A549 (cell line): ENCODE results near the gene ANKMY2. TPM values are rescaled to one million over a fixed set of nuclear protein-coding genes. Genes with fewer than 3 reads are reported as not detected.

ENCODE experiments used
- ATAC-seq, 2 experiments: fragments of 200-7000 bp in 1 of 2; fragments of >200 bp in 1 of 2; cut with Nextera tagmentation in 1 of 2; cut with Tn5 transposase in 1 of 2; 3 replicates each; pipeline versions ENCODE4 v1.8.0 to v1.9.1; 2018 to 2020; ENCODE audit warnings: mild to moderate bottlenecking in 1 of 2, moderate library complexity in 1 of 2
- CTCF ChIA-PET: fragments of 300-600 bp; sonication (Branson Sonifier 250); formaldehyde crosslinking; extraction: SDS; loops from one replicate; lab custom pipeline; 2021; ENCODE audit warnings: antibody characterized with exemption, inconsistent platforms; lab: Yijun Ruan, JAX
- POLR2A ChIA-PET: fragments of 350-600 bp; formaldehyde crosslinking; extraction: SDS; loops from one replicate; lab custom pipeline; 2021; ENCODE audit warnings: antibody characterized with exemption, inconsistent platforms; lab: Yijun Ruan, JAX
- DNase-seq, 2 experiments: peaks; one replicate each; pipeline versions ENCODE4 v3.0.0 to v3.0.0-alpha.2; 2011 to 2016; ENCODE audit warnings: low read depth in 1 of 2, low spot score in 1 of 2
- FAIRE-seq: peaks from 2 replicates; lab custom pipeline; 2011; peaks lifted over from hg19 to GRCh38; lab: Jason Lieb, UNC
- H3K27ac ChIP-seq, 2 experiments: fragments of >200 bp; sonication (Bioruptor Twin); formaldehyde crosslinking; 3 replicates each; pipeline ENCODE4 v1.5.1; 2016 to 2017
- H3K4me1 ChIP-seq: fragments of >200 bp; sonication (Bioruptor Twin); formaldehyde crosslinking; 3 replicates; pipeline ENCODE4 v1.6.1; 2016
- H3K4me2 ChIP-seq: fragments of >200 bp; sonication (Bioruptor Twin); formaldehyde crosslinking; 3 replicates; pipeline ENCODE4 v1.6.1; 2016
- H3K4me3 ChIP-seq: fragments of >200 bp; sonication (Bioruptor Twin); formaldehyde crosslinking; 3 replicates; pipeline ENCODE4 v1.5.1; 2016
- H3K9me3 ChIP-seq: fragments of >200 bp; sonication (Bioruptor Twin); formaldehyde crosslinking; 3 replicates; pipeline ENCODE4 v1.6.1; 2016
- BHLHE40 ChIP-seq: IDR thresholded peaks from 2 replicates; pipeline ENCODE4 v1.6.1; 2012; ENCODE audit warnings: low read depth, low read length, inconsistent platforms
- CBX8 ChIP-seq: fragments of 200-600 bp; sonication (generic); IDR thresholded peaks from 2 replicates; pipeline ENCODE4 v1.6.1; 2016
- CHD4 ChIP-seq: fragments of 200-600 bp; sonication (generic); IDR thresholded peaks from 2 replicates; pipeline ENCODE4 v1.6.1; 2016; ENCODE audit warnings: antibody characterized with exemption, mild to moderate bottlenecking, borderline replicate concordance
- ESRRA ChIP-seq: fragments of 150-350 bp; IDR thresholded peaks from 2 replicates; pipeline ENCODE4 v1.6.1; 2014; ENCODE audit warnings: mild to moderate bottlenecking, low read length, borderline replicate concordance
- FOXS1 ChIP-seq: fragments of 250-450 bp; sonication (Bioruptor Pico); IDR thresholded peaks from 2 replicates; pipeline ENCODE4 v1.5.0; 2020; ENCODE audit warnings: mild to moderate bottlenecking, moderate library complexity
- HEYL ChIP-seq: fragments of 250-450 bp; sonication (Bioruptor Pico); IDR thresholded peaks from 2 replicates; pipeline ENCODE4 v1.8.0; 2021; ENCODE audit warnings: mild to moderate bottlenecking, moderate library complexity
- JUNB ChIP-seq: fragments of >200 bp; sonication (Bioruptor Twin); formaldehyde crosslinking; IDR thresholded peaks from 2 replicates; pipeline ENCODE4 v1.6.1; 2016
- MAFK ChIP-seq: fragments of 450-650 bp; IDR thresholded peaks from 2 replicates; pipeline ENCODE4 v1.6.1; 2014; ENCODE audit not compliant: partially characterized antibody
- MAZ ChIP-seq: fragments of 150-350 bp; IDR thresholded peaks from 2 replicates; pipeline ENCODE4 v1.6.1; 2014; ENCODE audit warnings: antibody characterized with exemption, low read depth, low read length, borderline replicate concordance
- PHF8 ChIP-seq: fragments of 200-600 bp; sonication (generic); IDR thresholded peaks from 2 replicates; pipeline ENCODE4 v1.6.1; 2016; ENCODE audit warnings: low read depth, mild to moderate bottlenecking, antibody characterized with exemption, moderate library complexity, borderline replicate concordance
- POLR2A ChIP-seq: IDR thresholded peaks from 2 replicates; pipeline ENCODE4 v1.6.1; 2012; ENCODE audit warnings: mild to moderate bottlenecking, low read length
- POLR2AphosphoS2 ChIP-seq: conservative IDR thresholded peaks from 2 replicates; pipeline ENCODE4 v1.6.1; 2012; ENCODE audit warnings: low read length, improper control_type of control experiment, inconsistent platforms
- TFCP2L1 ChIP-seq: fragments of 250-450 bp; sonication (Bioruptor Pico); IDR thresholded peaks from 2 replicates; pipeline ENCODE4 v1.5.0; 2021; ENCODE audit warnings: mild to moderate bottlenecking
- TP53 ChIP-seq: fragments of 250-450 bp; sonication (Bioruptor Pico); IDR thresholded peaks from 2 replicates; pipeline ENCODE4 v1.5.0; 2021; ENCODE audit warnings: mild to moderate bottlenecking, moderate library complexity
- ZC3H11A ChIP-seq: fragments of 450-650 bp; IDR thresholded peaks from 2 replicates; pipeline ENCODE4 v1.6.1; 2014; ENCODE audit warnings: antibody characterized with exemption, mild to moderate bottlenecking
- ZNF302 ChIP-seq: fragments of 250-450 bp; sonication (Bioruptor Pico); IDR thresholded peaks from 2 replicates; pipeline ENCODE4 v1.9.0; 2021; ENCODE audit warnings: inconsistent platforms, mild to moderate bottlenecking, moderate library complexity
- WGBS: methylation state at CpG from one replicate; pipeline ENCODE4 v1.1.6; 2017; ENCODE audit errors: missing lambda C conversion rate; 5-methylcytosine and 5-hydroxymethylcytosine counted together
- polyA plus RNA-seq, 4 experiments: library from polyadenylated mRNA; depleted of rRNA in 3 of 4; stranded (reverse); fragments of >200 nt; fragmentation: RNase III in 1 of 4; extraction: RNeasy Plus Mini Kit Qiagen cat#74134 plus additional on column Dnase treatment in 1 of 4; gene quantifications; 2 replicates in 3 of 4; 3 replicates in 1 of 4; pipeline ENCODE4 v1.2.3, GENCODE V29; 2011 to 2017
- TF ChIP-seq, protein P1 (sequence below): fragments of >200 bp; sonication (Bioruptor Twin); formaldehyde crosslinking; IDR thresholded peaks from 3 replicates; pipeline ENCODE4 v1.6.1; 2016
- TF ChIP-seq, protein P2 (sequence below): fragments of 150-350 bp; IDR thresholded peaks from 2 replicates; pipeline ENCODE4 v1.6.1; 2014; ENCODE audit warnings: low read depth, mild to moderate bottlenecking, low read length
- TF ChIP-seq, protein P3 (sequence below): IDR thresholded peaks from 2 replicates; pipeline ENCODE4 v1.6.1; 2012
- TF ChIP-seq, protein P4 (sequence below): fragments of >200 bp; sonication (Bioruptor Twin); formaldehyde crosslinking; IDR thresholded peaks from 2 replicates; pipeline ENCODE4 v1.6.1; 2016

The ANKMY2 gene
- polyA plus RNA-seq, 2 of the 4 experiments (the other 2 are of a cell fraction) = 15.3 to 26.1 TPM

DNA sequence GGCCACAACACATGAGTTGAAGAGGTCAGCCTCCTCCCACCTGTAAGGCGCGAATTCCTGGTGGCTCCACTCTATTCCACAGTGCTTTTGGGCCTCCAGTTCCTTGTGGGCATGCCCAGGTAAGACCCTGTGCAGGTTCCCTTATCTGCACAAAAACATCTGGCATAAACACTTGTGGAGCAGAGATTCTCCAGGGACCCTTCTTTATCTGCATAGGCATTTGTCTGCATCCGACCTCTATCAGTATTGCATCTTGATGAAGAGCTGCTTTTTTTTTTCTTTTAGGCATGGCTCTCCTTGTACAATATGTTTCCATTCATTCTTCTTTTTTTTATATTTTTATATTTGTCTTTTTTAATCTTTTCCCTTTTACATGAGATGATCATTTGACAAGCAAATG lies 58.4 kb downstream of the ANKMY2 start:
- no peak overlapping the region for H3K27ac ChIP-seq
- 0 out of 3 replicates have a peak, but pooled peaks cover 4% of the 10 kb centered on the region for H3K4me1 ChIP-seq
- ATAC-seq = no peak
- CTCF ChIA-PET = interaction anchor here (1.4 kb wide), 1 partner anchor 155 kb away, joined by 5 read pairs; no protein-coding TSS in a partner anchor
- no peaks in the 10 kb centered on the region for H3K9me3 ChIP-seq
- no peak overlapping the region for H3K4me3 ChIP-seq
- WGBS = 79% methylated on average over 3 of the region's 3 CpGs
- DNase-seq = no peak
- no peak for FAIRE-seq
- H3K4me2 ChIP-seq = no peak overlapping the region
- POLR2A ChIA-PET = no interaction called here
- TF ChIP-seq POLR2AphosphoS2 (no peak), MAFK (no peak), ZNF302 (no peak), PHF8 (no peak), MAZ (no peak), TP53 (CRISPR knock-in tag) (no peak), POLR2A (no peak), ESRRA (no peak), FOXS1 (CRISPR knock-in tag) (no peak), JUNB (no peak), ZC3H11A (no peak), BHLHE40 (no peak), CHD4 (no peak)
- TF ChIP-seq, protein P1, sequence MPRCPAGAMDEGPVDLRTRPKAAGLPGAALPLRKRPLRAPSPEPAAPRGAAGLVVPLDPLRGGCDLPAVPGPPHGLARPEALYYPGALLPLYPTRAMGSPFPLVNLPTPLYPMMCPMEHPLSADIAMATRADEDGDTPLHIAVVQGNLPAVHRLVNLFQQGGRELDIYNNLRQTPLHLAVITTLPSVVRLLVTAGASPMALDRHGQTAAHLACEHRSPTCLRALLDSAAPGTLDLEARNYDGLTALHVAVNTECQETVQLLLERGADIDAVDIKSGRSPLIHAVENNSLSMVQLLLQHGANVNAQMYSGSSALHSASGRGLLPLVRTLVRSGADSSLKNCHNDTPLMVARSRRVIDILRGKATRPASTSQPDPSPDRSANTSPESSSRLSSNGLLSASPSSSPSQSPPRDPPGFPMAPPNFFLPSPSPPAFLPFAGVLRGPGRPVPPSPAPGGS = no peak
- TF ChIP-seq, protein P2, sequence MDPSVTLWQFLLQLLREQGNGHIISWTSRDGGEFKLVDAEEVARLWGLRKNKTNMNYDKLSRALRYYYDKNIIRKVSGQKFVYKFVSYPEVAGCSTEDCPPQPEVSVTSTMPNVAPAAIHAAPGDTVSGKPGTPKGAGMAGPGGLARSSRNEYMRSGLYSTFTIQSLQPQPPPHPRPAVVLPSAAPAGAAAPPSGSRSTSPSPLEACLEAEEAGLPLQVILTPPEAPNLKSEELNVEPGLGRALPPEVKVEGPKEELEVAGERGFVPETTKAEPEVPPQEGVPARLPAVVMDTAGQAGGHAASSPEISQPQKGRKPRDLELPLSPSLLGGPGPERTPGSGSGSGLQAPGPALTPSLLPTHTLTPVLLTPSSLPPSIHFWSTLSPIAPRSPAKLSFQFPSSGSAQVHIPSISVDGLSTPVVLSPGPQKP = no peak
- TF ChIP-seq, protein P3, sequence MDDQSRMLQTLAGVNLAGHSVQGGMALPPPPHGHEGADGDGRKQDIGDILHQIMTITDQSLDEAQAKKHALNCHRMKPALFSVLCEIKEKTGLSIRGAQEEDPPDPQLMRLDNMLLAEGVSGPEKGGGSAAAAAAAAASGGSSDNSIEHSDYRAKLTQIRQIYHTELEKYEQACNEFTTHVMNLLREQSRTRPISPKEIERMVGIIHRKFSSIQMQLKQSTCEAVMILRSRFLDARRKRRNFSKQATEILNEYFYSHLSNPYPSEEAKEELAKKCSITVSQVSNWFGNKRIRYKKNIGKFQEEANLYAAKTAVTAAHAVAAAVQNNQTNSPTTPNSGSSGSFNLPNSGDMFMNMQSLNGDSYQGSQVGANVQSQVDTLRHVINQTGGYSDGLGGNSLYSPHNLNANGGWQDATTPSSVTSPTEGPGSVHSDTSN = no peak

DNA sequence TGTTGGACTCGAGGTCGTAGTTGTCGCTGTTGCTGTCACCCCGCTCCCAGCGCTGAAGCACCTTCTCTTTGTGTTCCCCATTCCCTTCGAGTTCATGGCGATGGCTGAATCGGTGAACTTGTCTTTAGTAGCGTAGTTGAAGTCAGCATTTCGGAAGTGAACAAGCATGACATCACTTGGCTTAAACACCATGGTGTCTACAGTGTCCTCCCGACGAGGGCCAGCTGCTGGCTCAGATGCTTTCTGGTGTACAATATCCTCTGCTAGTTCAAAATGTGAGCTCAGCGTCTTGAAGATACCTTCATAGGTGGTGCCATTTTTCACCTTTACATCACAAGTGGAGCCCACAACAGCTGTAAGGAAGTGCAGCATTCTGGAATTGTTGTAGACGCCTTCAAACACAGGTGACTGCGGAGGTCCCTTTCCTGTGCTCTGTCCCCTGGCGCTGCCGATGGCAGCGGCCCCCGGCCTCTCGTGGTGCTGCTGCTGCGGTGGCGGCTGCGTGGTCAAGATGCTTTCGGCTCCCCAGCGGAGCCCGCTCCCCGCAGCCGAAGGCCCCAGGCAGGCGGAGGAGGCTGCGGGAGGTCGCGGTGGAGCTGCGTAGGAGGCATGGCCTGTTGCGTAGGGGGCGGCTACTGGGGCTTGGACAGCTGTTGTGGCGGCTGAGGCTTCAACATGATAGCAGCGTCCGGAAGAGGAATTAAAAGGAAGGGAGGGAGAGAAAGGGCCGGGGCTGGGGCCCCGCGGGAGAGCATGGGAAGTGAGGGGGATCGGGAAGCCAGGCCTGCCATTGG lies 59.3 kb downstream of the ANKMY2 start:
- ChIA-PET CTCF (no interaction called here), POLR2A (no interaction called here)
- WGBS = 85% methylated on average over 22 of the region's 42 CpGs
- no peak overlapping the region for H3K27ac ChIP-seq
- ATAC-seq (no peak), DNase-seq (no peak), FAIRE-seq (no peak)
- no peak for TF ChIP-seq TFCP2L1 (CRISPR knock-in tag)
- TF ChIP-seq ZC3H11A = no peak
- TF ChIP-seq HEYL (CRISPR knock-in tag) = no peak
- TF ChIP-seq CBX8 = no peak
- 0 out of 3 replicates have a peak, but pooled peaks cover 4% of the 10 kb centered on the region for H3K4me1 ChIP-seq
- H3K9me3 ChIP-seq = no peaks in the 10 kb centered on the region
- H3K4me2 ChIP-seq = no peak overlapping the region
- H3K4me3 ChIP-seq = no peak overlapping the region

DNA sequence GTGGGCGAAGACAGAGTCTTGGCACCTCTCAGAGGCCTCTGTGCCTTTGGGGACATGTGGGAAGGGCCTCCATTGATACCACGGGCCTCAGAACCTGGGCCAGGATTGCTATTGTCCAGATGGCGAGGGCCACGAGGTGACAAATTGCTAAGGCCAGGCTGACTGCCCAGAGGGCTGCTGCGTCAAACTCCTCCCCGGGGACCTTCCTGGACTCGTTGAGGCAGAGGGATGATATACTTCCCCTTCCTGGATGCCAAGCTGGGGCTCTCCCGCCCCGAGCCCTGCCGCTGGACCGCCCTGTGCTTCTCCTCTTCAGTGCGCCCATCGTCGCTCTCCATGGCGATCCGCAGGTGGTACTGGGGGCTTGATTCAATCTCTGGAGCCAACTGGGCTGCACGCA lies 60.0 kb downstream of the ANKMY2 start:
- Histone ChIP-seq H3K4me2 (no peak overlapping the region), H3K27ac (no peak overlapping the region), H3K9me3 (no peaks in the 10 kb centered on the region), H3K4me3 (no peak overlapping the region), H3K4me1 (0 out of 3 replicates have a peak, but pooled peaks cover 3% of the 10 kb centered on the region)
- ChIA-PET CTCF (interaction anchor here (1.0 kb wide), 1 partner anchor 13 kb away, joined by 3 read pairs; no protein-coding TSS in a partner anchor), POLR2A (no interaction called here)
- 86% methylated on average over 17 of the region's 17 CpGs for WGBS
- ATAC-seq = no peak
- no peak for DNase-seq
- TF ChIP-seq JUNB (no peak), BHLHE40 (no peak)
- TF ChIP-seq, protein P1 = no peak
- TF ChIP-seq, protein P4, sequence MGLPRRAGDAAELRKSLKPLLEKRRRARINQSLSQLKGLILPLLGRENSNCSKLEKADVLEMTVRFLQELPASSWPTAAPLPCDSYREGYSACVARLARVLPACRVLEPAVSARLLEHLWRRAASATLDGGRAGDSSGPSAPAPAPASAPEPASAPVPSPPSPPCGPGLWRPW = no peak
- no peak for FAIRE-seq
